Neural progenitor cell (in vitro differentiated cells): ENCODE data around the gene UBTD1.

Source experiments
- EZH2 ChIP-seq: fragments of 200-600 bp; sonication (generic); IDR thresholded peaks from 2 replicates; pipeline ENCODE4 v1.6.1; 2017; ENCODE audit warnings: antibody characterized with exemption, mild to moderate bottlenecking, moderate library complexity
- TF ChIP-seq, protein P1 (sequence below): fragments of 200-600 bp; sonication (generic); IDR thresholded peaks from 2 replicates; pipeline ENCODE4 v1.5.1; 2017; ENCODE audit warnings: antibody characterized with exemption, mild to moderate bottlenecking

- TF ChIP-seq EZH2, result no peak
- TF ChIP-seq, protein P1, sequence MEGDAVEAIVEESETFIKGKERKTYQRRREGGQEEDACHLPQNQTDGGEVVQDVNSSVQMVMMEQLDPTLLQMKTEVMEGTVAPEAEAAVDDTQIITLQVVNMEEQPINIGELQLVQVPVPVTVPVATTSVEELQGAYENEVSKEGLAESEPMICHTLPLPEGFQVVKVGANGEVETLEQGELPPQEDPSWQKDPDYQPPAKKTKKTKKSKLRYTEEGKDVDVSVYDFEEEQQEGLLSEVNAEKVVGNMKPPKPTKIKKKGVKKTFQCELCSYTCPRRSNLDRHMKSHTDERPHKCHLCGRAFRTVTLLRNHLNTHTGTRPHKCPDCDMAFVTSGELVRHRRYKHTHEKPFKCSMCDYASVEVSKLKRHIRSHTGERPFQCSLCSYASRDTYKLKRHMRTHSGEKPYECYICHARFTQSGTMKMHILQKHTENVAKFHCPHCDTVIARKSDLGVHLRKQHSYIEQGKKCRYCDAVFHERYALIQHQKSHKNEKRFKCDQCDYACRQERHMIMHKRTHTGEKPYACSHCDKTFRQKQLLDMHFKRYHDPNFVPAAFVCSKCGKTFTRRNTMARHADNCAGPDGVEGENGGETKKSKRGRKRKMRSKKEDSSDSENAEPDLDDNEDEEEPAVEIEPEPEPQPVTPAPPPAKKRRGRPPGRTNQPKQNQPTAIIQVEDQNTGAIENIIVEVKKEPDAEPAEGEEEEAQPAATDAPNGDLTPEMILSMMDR, result no peak
Measured at GRCh38 chr10:97547271-97547600, 48.5 kb downstream of the UBTD1 start.
